ENCODE measurements around the gene PTPN22.
A peak's percentile ranks its signal among the peaks of the same experiment; 100 is the strongest.

Gene PTPN22

DNA sequence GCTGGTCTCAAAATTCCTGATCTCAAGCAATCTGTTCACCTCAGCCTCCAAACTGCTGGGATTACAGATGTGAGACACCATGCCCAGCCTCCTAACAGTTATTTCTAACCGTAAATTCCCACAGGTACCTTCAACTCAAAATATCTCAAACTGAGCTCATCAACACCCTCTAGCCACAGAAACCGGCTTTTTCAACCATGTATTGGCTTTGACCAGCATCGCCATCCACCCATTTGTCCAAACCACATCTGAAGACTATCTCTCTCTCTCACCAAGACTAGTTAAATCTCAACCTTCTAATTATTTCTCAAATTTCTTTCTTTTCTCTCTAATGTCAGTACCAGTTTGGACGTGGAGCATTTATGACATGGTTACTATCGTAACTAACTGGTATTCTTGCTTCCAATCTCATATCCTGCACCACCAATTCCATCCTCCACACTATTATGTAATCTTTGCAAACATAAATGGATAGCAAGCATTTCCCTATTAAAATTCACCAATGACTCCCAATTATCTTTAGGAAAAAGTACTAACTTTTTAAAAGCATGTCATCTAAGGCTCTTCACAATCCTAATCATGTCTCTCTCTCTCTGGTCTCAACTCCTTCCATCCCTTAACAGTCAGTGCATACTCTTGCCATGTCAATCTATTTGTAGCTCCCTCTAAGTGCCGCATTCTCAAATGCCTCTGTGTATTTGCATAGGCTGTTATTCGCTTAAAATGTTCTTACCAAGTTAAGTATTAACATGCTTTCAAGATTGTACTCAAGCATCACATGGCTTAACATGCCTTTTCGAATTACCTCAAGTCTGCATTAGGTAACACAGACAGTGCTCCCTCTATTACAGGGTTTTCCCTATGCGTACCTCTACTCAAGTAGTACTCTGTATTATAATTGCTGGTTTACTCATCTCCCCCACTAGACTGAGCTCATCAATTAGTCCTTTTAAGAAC lies 77.4 kb downstream of the PTPN22 start:
- DNase-seq, result no peak

DNA sequence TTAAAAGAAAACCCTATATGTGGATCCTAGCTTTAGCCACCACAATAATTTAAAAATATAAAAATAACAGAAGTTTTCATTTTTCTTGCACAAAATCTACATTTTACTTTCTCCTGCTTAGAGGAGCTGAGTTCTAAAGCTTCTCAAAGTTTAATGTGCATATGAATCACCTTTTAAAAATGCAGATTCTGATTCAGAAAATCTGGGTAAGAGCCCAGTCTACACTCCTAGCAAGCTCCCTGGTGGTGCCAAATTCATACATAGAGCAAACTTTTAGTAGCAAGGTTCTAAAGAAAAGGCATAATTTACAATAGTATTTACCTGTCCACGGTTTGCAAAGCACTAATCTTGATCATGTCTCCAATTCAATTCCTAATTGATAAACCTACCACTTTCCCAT lies 78.5 kb downstream of the PTPN22 start:
- DNase-seq, result peak; percentile 48

- no peak for DNase-seq
Observed at GRCh38 chr1:113792471-113792870, 79.0 kb downstream of the PTPN22 start.

GRCh38 chr1:113788802-113789201 lies 82.7 kb downstream of the PTPN22 start:
- DNase-seq, result no peak

- no peak for DNase-seq
Observed at GRCh38 chr1:113787663-113788062, 83.8 kb downstream of the PTPN22 start.

DNA sequence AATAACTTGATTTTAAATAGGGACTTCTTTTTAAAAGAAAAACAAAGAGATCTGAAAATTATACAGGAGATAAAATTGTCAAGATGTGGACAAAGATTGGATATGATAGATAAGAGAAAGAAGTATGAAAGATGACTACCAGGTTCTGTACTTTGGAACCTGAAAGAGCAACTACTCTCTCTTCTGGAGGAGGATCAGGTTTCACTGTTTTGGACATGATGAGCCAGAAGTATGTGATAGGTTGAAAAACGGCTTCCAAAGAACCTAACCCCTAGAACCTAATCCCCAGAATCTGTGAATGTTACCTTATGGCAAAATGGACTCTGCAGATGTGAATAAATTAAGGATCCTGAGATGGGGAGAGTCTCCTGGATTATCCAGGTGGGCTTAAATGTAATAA lies 85.4 kb downstream of the PTPN22 start:
- no peak for DNase-seq

DNA sequence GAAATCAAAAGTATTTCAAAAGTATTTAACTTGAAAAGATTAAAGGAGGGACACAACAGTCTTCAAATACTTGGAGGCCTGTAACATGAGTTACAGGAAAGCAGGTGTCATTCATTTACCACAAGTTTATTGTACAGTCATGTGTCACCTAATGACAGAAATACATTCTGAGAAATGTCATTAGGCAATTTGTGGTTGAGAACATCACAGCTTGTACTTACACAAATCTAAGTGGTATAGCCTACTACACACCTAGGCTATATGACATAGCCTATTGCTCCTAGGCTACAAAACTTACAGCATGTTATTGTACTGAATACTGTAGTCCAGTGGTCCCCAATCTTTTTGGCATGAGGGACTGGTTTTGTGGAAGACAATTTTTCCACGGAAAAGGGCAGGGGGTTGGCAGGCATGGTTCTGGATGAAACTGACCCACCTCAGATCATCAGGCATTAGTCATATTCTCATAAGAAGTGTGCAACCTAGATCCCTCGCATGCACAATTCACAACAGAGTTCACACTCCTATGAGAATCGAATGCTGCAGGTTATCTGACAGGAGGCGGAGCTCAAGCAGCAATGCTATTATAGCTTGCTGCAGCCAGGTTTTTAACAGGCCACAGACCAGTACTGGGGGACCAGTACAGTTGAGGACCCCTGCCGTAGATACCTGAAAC lies 87.3 kb downstream of the PTPN22 start:
- peak; percentile 32 for DNase-seq

DNA sequence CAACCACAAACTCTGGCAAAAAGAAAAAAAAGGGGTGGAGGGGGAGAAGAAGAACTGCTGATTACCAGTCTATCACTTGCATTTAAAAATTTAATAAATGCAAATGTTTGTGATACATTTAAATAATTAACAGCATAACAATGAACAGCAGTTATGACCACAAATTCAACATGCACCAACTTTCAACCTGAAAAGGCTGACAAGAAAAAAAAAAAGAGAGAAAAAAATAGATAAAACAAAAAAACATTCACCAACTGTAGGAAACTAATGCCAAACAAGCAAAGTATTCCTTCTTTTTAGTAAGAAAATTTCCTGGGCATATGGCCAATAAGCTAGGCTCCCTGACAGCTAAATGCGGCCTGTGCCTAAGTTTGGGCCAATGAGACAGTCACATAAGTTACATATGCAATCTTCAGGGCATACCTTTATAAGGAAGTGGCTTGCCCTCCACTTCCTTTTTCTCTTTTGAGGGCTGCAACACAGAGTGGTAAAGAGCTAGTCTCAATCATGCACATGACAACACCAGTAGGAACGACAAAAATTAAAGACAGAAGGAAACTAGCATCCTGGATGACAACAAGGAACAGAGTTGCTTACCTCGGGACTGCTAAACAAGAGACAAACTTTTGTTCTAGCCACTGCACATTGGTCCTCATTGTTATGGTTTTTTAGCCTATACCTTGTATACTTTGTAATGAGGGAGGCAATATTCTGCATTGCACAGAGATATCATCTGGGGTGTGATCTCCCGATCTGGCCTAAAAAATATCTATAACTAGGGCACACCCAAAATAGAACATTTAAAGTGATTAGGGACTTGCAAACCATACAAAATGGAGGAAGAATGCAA lies 88.0 kb downstream of the PTPN22 start:
- DNase-seq, result peak; percentile 52

DNA sequence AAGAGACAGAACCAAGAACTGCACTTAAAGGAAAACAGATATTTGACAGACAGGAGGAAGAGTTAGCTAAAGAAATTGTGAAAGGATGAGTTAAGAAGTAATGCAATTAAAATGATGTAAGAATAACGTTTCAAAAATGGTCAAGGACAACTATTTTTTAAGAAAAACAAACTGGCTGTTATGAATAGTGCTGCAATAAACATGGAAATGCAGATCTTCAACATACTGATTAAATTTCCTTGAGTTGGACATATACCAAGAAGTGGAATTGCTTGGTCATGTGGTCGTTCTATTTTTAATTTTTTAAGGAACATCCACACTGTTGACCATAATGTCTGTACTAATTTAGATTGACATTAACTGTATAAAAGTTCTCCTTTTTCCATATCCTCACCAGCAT lies 89.1 kb downstream of the PTPN22 start:
- DNase-seq, result no peak

DNA sequence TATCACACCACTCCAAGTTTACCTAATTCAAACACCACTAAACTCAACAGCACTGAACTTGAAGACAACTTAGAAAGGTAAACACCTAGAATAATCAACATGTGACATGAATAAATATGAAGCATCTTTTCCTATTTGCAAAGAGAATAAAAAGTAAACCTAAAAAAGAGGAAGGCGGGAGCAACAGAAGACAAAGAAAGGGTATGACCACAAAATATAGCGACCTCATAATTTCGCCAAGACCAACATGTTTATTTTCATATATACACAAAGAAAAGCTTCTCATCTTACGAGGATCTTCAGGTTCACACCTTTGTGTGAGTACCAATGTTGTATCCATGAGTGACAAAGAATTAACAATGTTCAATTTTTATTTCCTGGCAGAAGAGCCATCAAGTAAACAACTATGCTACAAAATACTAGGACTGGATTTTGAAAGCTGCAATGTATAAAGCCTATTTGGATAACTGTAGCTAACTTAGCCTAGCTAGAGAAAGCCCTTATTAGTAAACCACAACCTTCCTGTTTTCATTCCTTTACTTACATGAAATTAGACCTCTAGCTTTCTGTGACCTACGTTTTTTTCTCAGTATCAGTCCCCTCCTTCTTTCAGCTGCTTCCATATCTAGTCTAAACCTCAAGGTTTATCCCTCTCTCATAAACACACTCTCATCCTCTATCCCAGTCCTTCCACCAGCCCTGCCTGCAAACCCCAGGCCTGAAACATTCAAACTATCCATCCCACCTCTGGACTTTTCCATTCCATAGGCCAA lies 91.0 kb downstream of the PTPN22 start:
- DNase-seq, result peak; percentile 9

GRCh38 chr1:113779542-113779941 lies 92.0 kb downstream of the PTPN22 start:
- DNase-seq, result no peak

- DNase-seq, result no peak
Observed at GRCh38 chr1:113777561-113777960, 94.0 kb downstream of the PTPN22 start.

- no peak for DNase-seq
Observed at GRCh38 chr1:113770031-113770430, 101.5 kb downstream of the PTPN22 start.

DNA sequence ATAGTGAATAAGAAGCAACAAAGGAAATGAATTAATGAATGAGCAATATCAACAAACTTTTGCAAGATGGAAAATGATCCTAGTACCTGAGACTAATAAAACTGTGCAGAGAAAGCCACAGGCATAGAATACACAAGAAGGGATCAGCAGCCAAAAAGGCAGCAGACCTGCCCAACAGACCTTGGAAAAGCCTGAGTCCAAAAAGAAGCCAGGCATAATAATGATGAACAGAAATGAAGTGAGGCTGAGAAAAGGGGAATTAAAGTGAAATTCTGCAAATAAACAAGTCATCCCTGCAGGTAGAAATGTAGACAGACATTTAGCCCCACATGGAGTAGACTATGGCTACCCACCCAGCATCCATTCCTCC lies 101.9 kb downstream of the PTPN22 start:
- no peak for DNase-seq

- DNase-seq, result no peak
Observed at GRCh38 chr1:113768916-113769600, 102.5 kb downstream of the PTPN22 start.

GRCh38 chr1:113765306-113766230 lies 105.9 kb downstream of the PTPN22 start:
- DNase-seq, result peak; percentile 39

Data from fibroblast of skin of right quadriceps (primary cell).